HepG2 (cell line): ENCODE results near the gene CCDC183. TPM values are rescaled to one million over a fixed set of nuclear protein-coding genes. Genes with fewer than 3 reads are reported as not detected.

ENCODE experiments used
- ASH2L ChIP-seq: fragments of 300-600, 200-600 bp; sonication (generic); IDR thresholded peaks from 2 replicates; pipeline ENCODE4 v1.7.0; 2017; ENCODE audit warnings: low read depth, mild to moderate bottlenecking, moderate library complexity, mixed read lengths, low read length; ENCODE audit not compliant: insufficient read length
- CBX2 ChIP-seq, 2 experiments: fragments of 200-600 bp in 1 of 2; sonication (generic); formaldehyde crosslinking in 1 of 2; IDR thresholded peaks; 2 replicates each; pipeline versions ENCODE4 v1.7.0 to v1.8.1; 2018 to 2022; ENCODE audit warnings: low read depth in 2 of 2, low read length in 1 of 2, mild to moderate bottlenecking in 1 of 2, missing genetic modification reagents in 1 of 2
- CC2D1A ChIP-seq: sonication (generic); formaldehyde crosslinking; IDR thresholded peaks from 2 replicates; pipeline ENCODE4 v1.8.1; 2023; ENCODE audit warnings: mild to moderate bottlenecking, missing genetic modification reagents
- DNMT1 ChIP-seq: sonication (generic); formaldehyde crosslinking; IDR thresholded peaks from 2 replicates; pipeline ENCODE4 v1.5.1; 2020; ENCODE audit warnings: mild to moderate bottlenecking, missing genetic modification reagents
- GTF2F1 ChIP-seq: fragments of 150-350 bp; IDR thresholded peaks from 2 replicates; pipeline ENCODE4 v1.6.1; 2014; ENCODE audit warnings: low read length
- KDM3A ChIP-seq: IDR thresholded peaks from 2 replicates; pipeline ENCODE4 v1.6.1; 2018; ENCODE audit warnings: low read depth, missing compliant biosample characterization
- RBFOX2 ChIP-seq: fragments of 200-400 bp; formaldehyde crosslinking; IDR thresholded peaks from 2 replicates; pipeline ENCODE4 v1.6.1; 2017; ENCODE audit warnings: low read depth, mild to moderate bottlenecking, low read length
- RXRB ChIP-seq: IDR thresholded peaks from 2 replicates; pipeline ENCODE4 v1.6.1; 2016; ENCODE audit warnings: borderline replicate concordance, missing genetic modification reagents, missing compliant biosample characterization
- SPEN ChIP-seq: sonication (generic); formaldehyde crosslinking; IDR thresholded peaks from 2 replicates; pipeline ENCODE4 v1.5.1; 2020; ENCODE audit warnings: low read depth, mild to moderate bottlenecking, missing genetic modification reagents
- ZMYM4 ChIP-seq: sonication (generic); formaldehyde crosslinking; IDR thresholded peaks from 2 replicates; pipeline ENCODE4 v1.8.1; 2023; ENCODE audit warnings: mild to moderate bottlenecking, missing genetic modification reagents
- ZNF256 ChIP-seq: sonication (generic); formaldehyde crosslinking; conservative IDR thresholded peaks from 2 replicates; pipeline ENCODE4 v1.4.0; 2020; ENCODE audit warnings: missing genetic modification reagents
- ZNF260 ChIP-seq: sonication (generic); formaldehyde crosslinking; IDR thresholded peaks from 2 replicates; pipeline ENCODE4 v1.4.0; 2020; ENCODE audit warnings: missing genetic modification reagents, low read depth, mild to moderate bottlenecking, borderline replicate concordance
- ZNF83 ChIP-seq: sonication (generic); formaldehyde crosslinking; IDR thresholded peaks from 2 replicates; pipeline ENCODE4 v1.4.0; 2020; ENCODE audit warnings: missing genetic modification reagents, mild to moderate bottlenecking, borderline replicate concordance
- polyA plus RNA-seq, 8 experiments: library from polyadenylated mRNA; depleted of rRNA in 3 of 8; stranded (reverse) in 7 of 8; unstranded in 1 of 8; fragments of >200 nt; fragmentation: Illumina TruSeq in 4 of 8; extraction: Trizol in 4 of 8; gene quantifications; 2 replicates each; pipeline versions ENCODE4 v1.2.1 to v1.2.3, GENCODE V29; 2011 to 2016; ENCODE audit warnings: low read depth in 4 of 8, missing spikeins in 1 of 8, mixed read lengths in 1 of 8; ENCODE audit not compliant: insufficient read depth in 1 of 8
- total RNA-seq, 5 experiments: library from RNA; depleted of rRNA; stranded (reverse); fragments of >200 nt; fragmentation: Illumina TruSeq; extraction: Trizol; gene quantifications; 2 replicates each; pipeline ENCODE4 v1.2.3, GENCODE V29; 2016; ENCODE audit warnings: low read depth in 1 of 5
- TF ChIP-seq, protein P1 (sequence below): sonication (generic); formaldehyde crosslinking; IDR thresholded peaks from 2 replicates; pipeline ENCODE4 v1.4.0; 2020; ENCODE audit warnings: missing genetic modification reagents, borderline replicate concordance
- TF ChIP-seq, protein P2 (sequence below): sonication (generic); formaldehyde crosslinking; conservative IDR thresholded peaks from 2 replicates; pipeline ENCODE4 v1.4.0; 2020; ENCODE audit warnings: missing genetic modification reagents
- TF ChIP-seq, protein P3 (sequence below): sonication (generic); formaldehyde crosslinking; IDR thresholded peaks from 2 replicates; pipeline ENCODE4 v1.4.0; 2020; ENCODE audit warnings: mild to moderate bottlenecking, missing genetic modification reagents, borderline replicate concordance
- TF ChIP-seq, protein P4 (sequence below): sonication (generic); formaldehyde crosslinking; IDR thresholded peaks from 2 replicates; pipeline ENCODE4 v1.4.0; 2020; ENCODE audit warnings: mild to moderate bottlenecking, missing genetic modification reagents, borderline replicate concordance

Gene CCDC183
- total and polyA plus RNA-seq, 2 of the 13 experiments (the other 11 are each of a cell fraction or from before 2014, with no cell fraction given), result 5.0 to 66.4 TPM

DNA sequence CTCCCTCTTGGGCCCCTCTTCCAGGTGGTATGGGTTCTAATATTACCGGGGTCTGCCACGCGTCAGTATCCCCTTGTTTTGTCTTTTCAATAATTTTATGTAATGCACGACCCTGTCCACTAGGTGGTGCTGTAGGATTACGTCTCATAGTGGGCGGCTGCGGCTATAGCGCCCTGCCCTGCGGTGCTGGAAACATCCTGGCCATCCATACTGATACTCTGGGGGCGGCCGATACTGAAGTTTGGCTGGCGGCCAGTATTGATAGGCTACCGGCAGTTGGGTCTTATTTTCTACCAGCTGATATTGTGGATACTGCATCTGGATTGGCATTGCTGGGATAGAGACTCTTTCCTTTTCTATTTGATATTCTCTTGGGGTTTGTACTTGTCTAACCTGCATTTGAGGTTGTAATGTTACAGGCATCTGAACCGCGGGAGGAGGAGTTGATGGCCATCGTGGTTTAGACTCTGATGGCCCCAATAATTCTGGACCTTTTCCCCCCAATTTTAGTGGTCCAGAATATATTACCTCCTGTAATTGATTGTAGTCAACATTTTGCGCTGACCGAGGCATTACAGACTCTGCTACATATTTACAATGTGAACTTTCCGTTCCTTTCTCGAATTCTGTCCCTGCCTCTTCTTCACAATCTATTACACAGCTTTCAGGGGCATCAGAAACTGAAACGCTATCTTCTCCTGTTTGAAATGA is 8.3 kb upstream of the CCDC183 start (continued):
- TF ChIP-seq, protein P1, sequence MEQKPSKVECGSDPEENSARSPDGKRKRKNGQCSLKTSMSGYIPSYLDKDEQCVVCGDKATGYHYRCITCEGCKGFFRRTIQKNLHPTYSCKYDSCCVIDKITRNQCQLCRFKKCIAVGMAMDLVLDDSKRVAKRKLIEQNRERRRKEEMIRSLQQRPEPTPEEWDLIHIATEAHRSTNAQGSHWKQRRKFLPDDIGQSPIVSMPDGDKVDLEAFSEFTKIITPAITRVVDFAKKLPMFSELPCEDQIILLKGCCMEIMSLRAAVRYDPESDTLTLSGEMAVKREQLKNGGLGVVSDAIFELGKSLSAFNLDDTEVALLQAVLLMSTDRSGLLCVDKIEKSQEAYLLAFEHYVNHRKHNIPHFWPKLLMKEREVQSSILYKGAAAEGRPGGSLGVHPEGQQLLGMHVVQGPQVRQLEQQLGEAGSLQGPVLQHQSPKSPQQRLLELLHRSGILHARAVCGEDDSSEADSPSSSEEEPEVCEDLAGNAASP, result no peak
- TF ChIP-seq ZNF256 (CRISPR knock-in tag) (no peak), CC2D1A (CRISPR knock-in tag) (no peak), RXRB (peak; percentile 31; the same call in 1 of the 2 replicates), ASH2L (no peak), ZNF83 (CRISPR knock-in tag) (no peak), KDM3A (CRISPR knock-in tag) (no peak), ZNF260 (no peak), RBFOX2 (peak; percentile 44; the same call in 1 of the 2 replicates), GTF2F1 (no peak), CBX2 (IDR thresholded peaks at IDR 0.05; ENCODE audit: low read depth, low read length) (no peak), CBX2 (CRISPR knock-in tag; IDR thresholded peaks at IDR 0.05; ENCODE audit: low read depth) (no peak), DNMT1 (CRISPR knock-in tag) (no peak), ZMYM4 (CRISPR knock-in tag) (no peak), SPEN (CRISPR knock-in tag) (peak; percentile 66; the same call in 1 of the 2 replicates)
- TF ChIP-seq, protein P2, sequence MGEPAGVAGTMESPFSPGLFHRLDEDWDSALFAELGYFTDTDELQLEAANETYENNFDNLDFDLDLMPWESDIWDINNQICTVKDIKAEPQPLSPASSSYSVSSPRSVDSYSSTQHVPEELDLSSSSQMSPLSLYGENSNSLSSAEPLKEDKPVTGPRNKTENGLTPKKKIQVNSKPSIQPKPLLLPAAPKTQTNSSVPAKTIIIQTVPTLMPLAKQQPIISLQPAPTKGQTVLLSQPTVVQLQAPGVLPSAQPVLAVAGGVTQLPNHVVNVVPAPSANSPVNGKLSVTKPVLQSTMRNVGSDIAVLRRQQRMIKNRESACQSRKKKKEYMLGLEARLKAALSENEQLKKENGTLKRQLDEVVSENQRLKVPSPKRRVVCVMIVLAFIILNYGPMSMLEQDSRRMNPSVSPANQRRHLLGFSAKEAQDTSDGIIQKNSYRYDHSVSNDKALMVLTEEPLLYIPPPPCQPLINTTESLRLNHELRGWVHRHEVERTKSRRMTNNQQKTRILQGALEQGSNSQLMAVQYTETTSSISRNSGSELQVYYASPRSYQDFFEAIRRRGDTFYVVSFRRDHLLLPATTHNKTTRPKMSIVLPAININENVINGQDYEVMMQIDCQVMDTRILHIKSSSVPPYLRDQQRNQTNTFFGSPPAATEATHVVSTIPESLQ (CRISPR knock-in tag), result no peak
- TF ChIP-seq, protein P3, sequence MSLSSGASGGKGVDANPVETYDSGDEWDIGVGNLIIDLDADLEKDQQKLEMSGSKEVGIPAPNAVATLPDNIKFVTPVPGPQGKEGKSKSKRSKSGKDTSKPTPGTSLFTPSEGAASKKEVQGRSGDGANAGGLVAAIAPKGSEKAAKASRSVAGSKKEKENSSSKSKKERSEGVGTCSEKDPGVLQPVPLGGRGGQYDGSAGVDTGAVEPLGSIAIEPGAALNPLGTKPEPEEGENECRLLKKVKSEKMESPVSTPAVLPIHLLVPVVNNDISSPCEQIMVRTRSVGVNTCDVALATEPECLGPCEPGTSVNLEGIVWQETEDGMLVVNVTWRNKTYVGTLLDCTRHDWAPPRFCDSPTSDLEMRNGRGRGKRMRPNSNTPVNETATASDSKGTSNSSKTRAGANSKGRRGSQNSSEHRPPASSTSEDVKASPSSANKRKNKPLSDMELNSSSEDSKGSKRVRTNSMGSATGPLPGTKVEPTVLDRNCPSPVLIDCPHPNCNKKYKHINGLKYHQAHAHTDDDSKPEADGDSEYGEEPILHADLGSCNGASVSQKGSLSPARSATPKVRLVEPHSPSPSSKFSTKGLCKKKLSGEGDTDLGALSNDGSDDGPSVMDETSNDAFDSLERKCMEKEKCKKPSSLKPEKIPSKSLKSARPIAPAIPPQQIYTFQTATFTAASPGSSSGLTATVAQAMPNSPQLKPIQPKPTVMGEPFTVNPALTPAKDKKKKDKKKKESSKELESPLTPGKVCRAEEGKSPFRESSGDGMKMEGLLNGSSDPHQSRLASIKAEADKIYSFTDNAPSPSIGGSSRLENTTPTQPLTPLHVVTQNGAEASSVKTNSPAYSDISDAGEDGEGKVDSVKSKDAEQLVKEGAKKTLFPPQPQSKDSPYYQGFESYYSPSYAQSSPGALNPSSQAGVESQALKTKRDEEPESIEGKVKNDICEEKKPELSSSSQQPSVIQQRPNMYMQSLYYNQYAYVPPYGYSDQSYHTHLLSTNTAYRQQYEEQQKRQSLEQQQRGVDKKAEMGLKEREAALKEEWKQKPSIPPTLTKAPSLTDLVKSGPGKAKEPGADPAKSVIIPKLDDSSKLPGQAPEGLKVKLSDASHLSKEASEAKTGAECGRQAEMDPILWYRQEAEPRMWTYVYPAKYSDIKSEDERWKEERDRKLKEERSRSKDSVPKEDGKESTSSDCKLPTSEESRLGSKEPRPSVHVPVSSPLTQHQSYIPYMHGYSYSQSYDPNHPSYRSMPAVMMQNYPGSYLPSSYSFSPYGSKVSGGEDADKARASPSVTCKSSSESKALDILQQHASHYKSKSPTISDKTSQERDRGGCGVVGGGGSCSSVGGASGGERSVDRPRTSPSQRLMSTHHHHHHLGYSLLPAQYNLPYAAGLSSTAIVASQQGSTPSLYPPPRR (CRISPR knock-in tag), result peak; percentile 34; the same call in 1 of the 2 replicates
- TF ChIP-seq, protein P4, sequence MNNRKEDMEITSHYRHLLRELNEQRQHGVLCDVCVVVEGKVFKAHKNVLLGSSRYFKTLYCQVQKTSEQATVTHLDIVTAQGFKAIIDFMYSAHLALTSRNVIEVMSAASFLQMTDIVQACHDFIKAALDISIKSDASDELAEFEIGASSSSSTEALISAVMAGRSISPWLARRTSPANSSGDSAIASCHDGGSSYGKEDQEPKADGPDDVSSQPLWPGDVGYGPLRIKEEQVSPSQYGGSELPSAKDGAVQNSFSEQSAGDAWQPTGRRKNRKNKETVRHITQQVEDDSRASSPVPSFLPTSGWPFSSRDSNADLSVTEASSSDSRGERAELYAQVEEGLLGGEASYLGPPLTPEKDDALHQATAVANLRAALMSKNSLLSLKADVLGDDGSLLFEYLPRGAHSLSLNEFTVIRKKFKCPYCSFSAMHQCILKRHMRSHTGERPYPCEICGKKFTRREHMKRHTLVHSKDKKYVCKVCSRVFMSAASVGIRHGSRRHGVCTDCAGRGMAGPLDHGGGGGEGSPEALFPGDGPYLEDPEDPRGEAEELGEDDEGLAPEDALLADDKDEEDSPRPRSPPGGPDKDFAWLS, result no peak
